ENCODE measurements around the gene SAP30. TPM values are rescaled to one million over a fixed set of nuclear protein-coding genes. Genes with fewer than 3 reads are reported as not detected.

The SAP30 gene
- total RNA-seq (10 to 100 TPM; 24.8 to 25.3 TPM), polyA plus RNA-seq (10.0 TPM)

GRCh38 chr4:173370477-173371291, at the start of gene SAP30:
TSS of gene SAP30 (plus strand) at chr4:173370954. CDS start at chr4:173371183, 229 bp downstream.
- ChIA-PET POLR2A (interaction anchor here (0.5 to 6.3 kb wide), 7 partner anchors 9 to 913 kb away, joined by 3 to 206 read pairs (median 4); partner anchors contain the start of genes CEP44, FBXO8 and HMGB2), CTCF (interaction anchor here (0.6 to 6.3 kb wide), 8 partner anchors 25 to 777 kb away, joined by 3 to 39 read pairs (median 3); partner anchors contain the start of gene HMGB2)
- Mint-ChIP-seq H3K27me3 (peaks cover 0 to 2% of the 10 kb centered on the region in 2 donors), H3K4me1 (peaks cover 26 to 55% (median 47%) of the 10 kb centered on the region in 3 donors), H3K4me3 (peak within 1 kb of the TSS; percentile 85 to 100 (median 99)), H3K9me3 (no peaks in the 10 kb centered on the region), H3K36me3 (peaks cover 0 to 23% (median 0%) of the 10 kb centered on the region in 3 donors), H3K27ac (peak within 1 kb of the TSS; percentile 78 to 99 (median 96))
- Histone ChIP-seq H3K27ac (ENCODE audit: low read depth, low read length) (peak within 1 kb of the TSS; percentile 89), H3K9me3 (ENCODE audit: low read length) (no peaks in the 10 kb centered on the region), H3K4me1 (ENCODE audit: insufficient read depth, low read length) (peaks cover 12% of the 10 kb centered on the region), H3K27me3 (ENCODE audit: insufficient read depth, low read length, poor library complexity, severe bottlenecking) (no peaks in the 10 kb centered on the region), H3K4me3 (ENCODE audit: low read length) (peak within 1 kb of the TSS; percentile 96), H3K36me3 (ENCODE audit: insufficient read depth, low read length) (no peaks in the 10 kb centered on the region)
- peak; percentile 91 to 98 (median 94) for DNase-seq

GRCh38 chr4:173325007-173325736, 45.6 kb upstream of the SAP30 start:
- Histone ChIP-seq H3K27me3 (ENCODE audit: insufficient read depth, low read length, poor library complexity, severe bottlenecking) (no peaks in the 10 kb centered on the region), H3K36me3 (ENCODE audit: insufficient read depth, low read length) (peaks cover 4% of the 10 kb centered on the region), H3K4me1 (ENCODE audit: insufficient read depth, low read length) (no peaks in the 10 kb centered on the region), H3K9me3 (ENCODE audit: low read length) (no peaks in the 10 kb centered on the region), H3K4me3 (ENCODE audit: low read length) (no peak overlapping the region), H3K27ac (ENCODE audit: low read depth, low read length) (no peak overlapping the region)
- Mint-ChIP-seq H3K4me3 (no peak overlapping the region), H3K27ac (no peak overlapping the region), H3K36me3 (peaks cover 0 to 45% (median 3%) of the 10 kb centered on the region in 3 donors), H3K4me1 (peaks cover 0 to 12% (median 0%) of the 10 kb centered on the region in 3 donors), H3K9me3 (no peaks in the 10 kb centered on the region), H3K27me3 (no peaks in the 10 kb centered on the region)
- ChIA-PET CTCF (interaction anchor here (0.9 kb wide), 1 partner anchor 23 kb away, joined by 3 read pairs; no protein-coding TSS in a partner anchor), POLR2A (no interaction called here)
- DNase-seq = no peak

- ChIA-PET POLR2A (no interaction called here), CTCF (no interaction called here)
- Mint-ChIP-seq H3K4me1 (peaks cover 19 to 38% (median 25%) of the 10 kb centered on the region in 3 donors), H3K27me3 (no peaks in the 10 kb centered on the region), H3K27ac (no peak overlapping the region), H3K9me3 (no peaks in the 10 kb centered on the region), H3K36me3 (peaks cover 0 to 53% (median 4%) of the 10 kb centered on the region in 3 donors), H3K4me3 (no peak overlapping the region)
- Histone ChIP-seq H3K36me3 (ENCODE audit: insufficient read depth, low read length) (peaks cover 4% of the 10 kb centered on the region), H3K27ac (ENCODE audit: low read depth, low read length) (no peak overlapping the region), H3K4me1 (ENCODE audit: insufficient read depth, low read length) (peaks cover 17% of the 10 kb centered on the region), H3K4me3 (ENCODE audit: low read length) (no peak overlapping the region), H3K27me3 (ENCODE audit: insufficient read depth, low read length, poor library complexity, severe bottlenecking) (no peaks in the 10 kb centered on the region), H3K9me3 (ENCODE audit: low read length) (no peaks in the 10 kb centered on the region)
- no peak for DNase-seq
These were observed 42.4 kb upstream of the SAP30 start for GRCh38 chr4:173328236-173328901.

GRCh38 chr4:173330590-173330989, 40.2 kb upstream of the SAP30 start:
- peak overlapping the region in 1 of 7 donors; percentile 3 for H3K4me3 Mint-ChIP-seq
- ChIA-PET CTCF (interaction anchor here (1.3 to 3.6 kb wide), 3 partner anchors 11 to 42 kb away, joined by 3 to 16 read pairs (median 5); partner anchors contain the start of gene SAP30), POLR2A (interaction anchor here (0.5 to 6.8 kb wide), 3 partner anchors 12 to 40 kb away, joined by 3 to 206 read pairs (median 3); partner anchors contain the start of gene SAP30)
- Histone ChIP-seq H3K36me3 (ENCODE audit: insufficient read depth, low read length) (peaks cover 2% of the 10 kb centered on the region), H3K4me3 (ENCODE audit: low read length) (no peak overlapping the region), H3K27me3 (ENCODE audit: insufficient read depth, low read length, poor library complexity, severe bottlenecking) (no peaks in the 10 kb centered on the region), H3K27ac (ENCODE audit: low read depth, low read length) (no peak overlapping the region), H3K4me1 (ENCODE audit: insufficient read depth, low read length) (peaks cover 22% of the 10 kb centered on the region), H3K9me3 (ENCODE audit: low read length) (no peaks in the 10 kb centered on the region)
- no peak for DNase-seq
- no peaks in the 10 kb centered on the region for H3K27me3 Mint-ChIP-seq
- peaks cover 27 to 43% (median 39%) of the 10 kb centered on the region in 3 donors for H3K4me1 Mint-ChIP-seq
- no peaks in the 10 kb centered on the region for H3K9me3 Mint-ChIP-seq
- peak overlapping the region in 1 of 8 donors; percentile 4 for H3K27ac Mint-ChIP-seq
- H3K36me3 Mint-ChIP-seq = peaks cover 0 to 65% (median 4%) of the 10 kb centered on the region in 3 donors

GRCh38 chr4:173332021-173332487, 38.7 kb upstream of the SAP30 start:
- peaks cover 0 to 59% (median 4%) of the 10 kb centered on the region in 3 donors for H3K36me3 Mint-ChIP-seq
- CTCF ChIA-PET = interaction anchor here (1.0 to 3.7 kb wide), 5 partner anchors 12 to 162 kb away, joined by 3 to 39 read pairs (median 5); partner anchors contain the start of gene SAP30
- H3K9me3 ChIP-seq (ENCODE audit: low read length) = no peaks in the 10 kb centered on the region
- no peaks in the 10 kb centered on the region for H3K27me3 ChIP-seq (ENCODE audit: insufficient read depth, low read length, poor library complexity, severe bottlenecking)
- POLR2A ChIA-PET = interaction anchor here (6.8 kb wide), 1 partner anchor 38 kb away, joined by 206 read pairs; the partner anchor contains the start of gene SAP30
- peaks cover 27 to 44% (median 39%) of the 10 kb centered on the region in 3 donors for H3K4me1 Mint-ChIP-seq
- H3K27ac ChIP-seq (ENCODE audit: low read depth, low read length) = peak overlapping the region; percentile 98
- H3K27me3 Mint-ChIP-seq = no peaks in the 10 kb centered on the region
- peak in 1 of 5 donors; percentile 6 for DNase-seq
- peak overlapping the region; percentile 94 to 98 (median 97) for H3K4me3 Mint-ChIP-seq
- H3K4me1 ChIP-seq (ENCODE audit: insufficient read depth, low read length) = peaks cover 22% of the 10 kb centered on the region
- H3K27ac Mint-ChIP-seq = peak overlapping the region in 7 of 8 donors; percentile 60 to 97 (median 88)
- H3K36me3 ChIP-seq (ENCODE audit: insufficient read depth, low read length) = no peaks in the 10 kb centered on the region
- no peaks in the 10 kb centered on the region for H3K9me3 Mint-ChIP-seq
- H3K4me3 ChIP-seq (ENCODE audit: low read length) = peak overlapping the region; percentile 80

GRCh38 chr4:173332963-173333657, 37.6 kb upstream of the SAP30 start:
- peak overlapping the region; percentile 80 for H3K4me3 ChIP-seq (ENCODE audit: low read length)
- Mint-ChIP-seq H3K27me3 (peaks cover 0 to 4% of the 10 kb centered on the region in 2 donors), H3K4me3 (peak overlapping the region; percentile 94 to 98 (median 97)), H3K36me3 (peaks cover 0 to 57% (median 4%) of the 10 kb centered on the region in 3 donors), H3K9me3 (no peaks in the 10 kb centered on the region), H3K4me1 (peaks cover 27 to 44% (median 39%) of the 10 kb centered on the region in 3 donors), H3K27ac (peak overlapping the region; percentile 86 to 95 (median 94))
- no peaks in the 10 kb centered on the region for H3K9me3 ChIP-seq (ENCODE audit: low read length)
- no peaks in the 10 kb centered on the region for H3K27me3 ChIP-seq (ENCODE audit: insufficient read depth, low read length, poor library complexity, severe bottlenecking)
- ChIA-PET POLR2A (interaction anchor here (0.8 to 6.8 kb wide), 6 partner anchors 11 to 46 kb away, joined by 3 to 206 read pairs (median 4); partner anchors contain the start of gene SAP30), CTCF (interaction anchor here (0.8 to 3.7 kb wide), 8 partner anchors 14 to 161 kb away, joined by 3 to 39 read pairs (median 4); partner anchors contain the start of gene SAP30)
- no peaks in the 10 kb centered on the region for H3K36me3 ChIP-seq (ENCODE audit: insufficient read depth, low read length)
- DNase-seq = peak in 2 of 5 donors; percentile 6 to 49
- H3K4me1 ChIP-seq (ENCODE audit: insufficient read depth, low read length) = peaks cover 22% of the 10 kb centered on the region
- peak overlapping the region; percentile 98 for H3K27ac ChIP-seq (ENCODE audit: low read depth, low read length)

Measured in CD8-positive, alpha-beta memory T cell (primary cell).